GM21423 (cell line): ENCODE measurements around the gene MAN2A2.
A peak's percentile ranks its signal among the peaks of the same experiment; 100 is the strongest.

Experiments
- ATAC-seq: cut with Tn5 transposase; IDR thresholded peaks from one replicate; pipeline ENCODE4 v1.9.1; 2021; ENCODE audit warnings: mild to moderate bottlenecking, moderate library complexity; ENCODE audit not compliant: unreplicated experiment

Gene MAN2A2

DNA sequence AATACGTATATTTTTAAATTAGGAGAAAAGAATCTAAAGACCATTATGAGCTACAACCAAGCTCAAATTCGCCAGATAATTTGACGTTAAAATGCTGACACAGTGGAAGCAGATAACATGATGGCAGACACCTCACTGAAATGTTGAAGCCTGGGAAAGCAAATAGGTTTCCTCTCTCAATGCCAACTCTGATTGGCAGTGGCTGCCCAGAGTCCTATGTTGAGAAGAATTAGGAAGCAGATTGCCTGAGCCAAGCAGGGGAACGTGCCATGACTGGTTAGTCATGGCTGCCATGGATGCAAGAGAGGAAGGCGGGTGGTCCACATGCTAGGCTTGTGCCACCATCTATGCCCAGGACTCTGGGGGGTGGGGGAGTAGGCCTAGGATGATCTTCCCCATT lies 35.2 kb downstream of the MAN2A2 start:
- ATAC-seq = no peak

DNA sequence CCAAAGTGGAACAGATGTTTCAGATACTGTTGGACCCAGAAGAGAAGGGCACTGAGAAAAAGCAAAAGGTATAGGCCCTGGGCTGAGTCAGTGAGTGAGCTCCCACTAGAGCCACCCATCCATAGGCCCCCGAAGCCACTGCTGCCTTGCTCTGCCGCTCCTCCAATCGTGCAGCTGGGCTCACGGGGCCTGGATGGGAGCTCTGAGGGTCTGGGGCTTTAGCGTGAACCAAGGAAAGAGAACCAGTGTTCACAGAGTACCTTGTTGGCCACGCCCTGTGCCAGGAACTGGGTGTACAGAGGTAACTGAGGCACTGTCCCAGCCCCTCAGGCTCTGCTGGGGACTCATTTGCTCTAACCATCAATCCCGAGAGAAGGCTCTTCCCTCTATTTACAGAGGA lies 36.7 kb downstream of the MAN2A2 start:
- no peak for ATAC-seq

DNA sequence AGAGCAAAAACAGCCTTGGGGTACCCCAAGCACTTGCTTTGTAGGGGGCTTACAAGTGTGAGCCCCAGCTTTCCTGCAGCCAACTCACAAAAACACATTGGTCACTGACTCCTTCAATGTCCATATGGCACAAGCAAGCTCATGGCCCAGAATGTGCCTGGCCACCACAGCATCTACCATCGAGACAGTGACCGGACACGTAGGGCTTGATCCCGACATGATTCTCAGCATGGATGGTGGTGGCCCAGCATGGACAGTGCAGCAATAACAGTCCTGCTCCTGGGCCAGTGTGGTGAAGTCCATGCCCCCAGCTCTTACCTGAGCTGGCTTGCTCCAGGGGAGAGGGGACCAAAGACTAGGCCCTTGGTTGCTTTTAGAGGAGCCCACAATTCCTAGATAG lies 37.9 kb downstream of the MAN2A2 start:
- no peak for ATAC-seq

DNA sequence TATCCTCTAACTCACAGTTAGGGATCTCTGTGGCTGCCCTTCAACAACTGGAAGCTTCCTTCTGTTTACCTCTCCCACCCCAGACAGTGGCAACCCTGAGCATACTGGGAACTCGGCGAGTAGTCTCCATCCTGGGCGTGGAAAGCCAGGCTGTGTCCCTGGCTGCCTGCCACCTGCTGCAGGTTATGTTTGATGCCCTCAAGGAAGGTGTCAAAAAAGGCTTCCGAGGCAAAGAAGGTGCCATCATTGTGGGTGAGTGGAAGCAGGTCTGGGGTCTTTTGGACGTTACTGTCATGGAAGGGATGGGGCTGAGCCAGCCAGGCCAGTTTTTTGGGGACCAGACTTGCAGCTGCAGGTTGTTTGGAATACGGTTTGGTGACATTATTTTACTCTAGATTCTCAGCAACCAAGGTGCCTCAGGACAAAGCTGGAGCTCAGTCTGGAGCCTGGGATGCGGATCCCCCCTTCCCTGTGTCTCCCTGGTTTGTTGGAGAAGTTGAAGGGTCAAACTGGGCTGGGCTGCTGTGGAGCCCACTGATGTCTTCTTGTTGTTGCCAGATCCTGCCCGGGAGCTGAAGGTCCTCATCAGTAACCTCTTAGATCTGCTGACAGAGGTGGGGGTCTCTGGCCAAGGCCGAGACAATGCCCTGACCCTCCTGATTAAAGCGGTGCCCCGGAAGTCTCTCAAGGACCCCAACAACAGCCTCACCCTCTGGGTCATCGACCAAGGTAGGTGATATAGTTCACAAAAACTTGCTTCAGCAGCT lies 39.4 kb downstream of the MAN2A2 start:
- no peak for ATAC-seq

DNA sequence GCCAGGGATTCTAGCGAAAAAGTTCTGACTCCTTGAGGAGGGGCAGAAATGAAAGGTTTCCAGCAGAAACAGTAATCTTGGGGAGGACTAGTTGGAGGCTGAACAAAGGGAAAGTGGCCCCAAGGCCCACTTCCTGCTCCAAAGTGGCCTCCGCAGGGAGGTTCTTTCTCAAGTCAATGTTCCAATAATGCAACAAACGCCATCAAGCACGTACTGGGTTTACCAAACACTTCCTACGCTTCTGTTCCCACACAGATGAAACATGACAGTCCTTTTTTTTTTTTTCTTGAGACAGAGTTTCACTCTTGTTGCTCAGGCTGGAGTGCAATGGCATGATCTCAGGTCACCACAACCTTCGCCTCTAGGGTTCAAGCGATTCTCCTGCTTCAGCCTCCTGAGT lies 42.0 kb downstream of the MAN2A2 start:
- no peak for ATAC-seq

DNA sequence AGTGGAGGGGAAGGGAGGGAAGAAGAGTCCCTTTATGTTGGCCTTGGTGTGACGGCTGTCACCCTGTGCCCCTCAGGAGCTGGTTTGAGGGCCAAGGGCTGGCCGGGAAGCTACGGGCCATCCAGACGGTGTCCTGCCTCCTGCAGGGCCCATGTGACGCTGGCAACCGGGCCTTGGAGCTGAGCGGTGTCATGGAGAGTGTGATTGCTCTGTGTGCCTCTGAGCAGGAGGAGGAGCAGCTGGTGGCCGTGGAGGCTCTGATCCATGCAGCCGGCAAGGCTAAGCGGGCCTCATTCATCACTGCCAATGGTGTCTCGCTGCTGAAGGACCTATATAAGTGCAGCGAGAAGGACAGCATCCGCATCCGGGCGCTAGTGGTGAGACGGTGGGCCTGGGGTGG lies 43.4 kb downstream of the MAN2A2 start:
- no peak for ATAC-seq

DNA sequence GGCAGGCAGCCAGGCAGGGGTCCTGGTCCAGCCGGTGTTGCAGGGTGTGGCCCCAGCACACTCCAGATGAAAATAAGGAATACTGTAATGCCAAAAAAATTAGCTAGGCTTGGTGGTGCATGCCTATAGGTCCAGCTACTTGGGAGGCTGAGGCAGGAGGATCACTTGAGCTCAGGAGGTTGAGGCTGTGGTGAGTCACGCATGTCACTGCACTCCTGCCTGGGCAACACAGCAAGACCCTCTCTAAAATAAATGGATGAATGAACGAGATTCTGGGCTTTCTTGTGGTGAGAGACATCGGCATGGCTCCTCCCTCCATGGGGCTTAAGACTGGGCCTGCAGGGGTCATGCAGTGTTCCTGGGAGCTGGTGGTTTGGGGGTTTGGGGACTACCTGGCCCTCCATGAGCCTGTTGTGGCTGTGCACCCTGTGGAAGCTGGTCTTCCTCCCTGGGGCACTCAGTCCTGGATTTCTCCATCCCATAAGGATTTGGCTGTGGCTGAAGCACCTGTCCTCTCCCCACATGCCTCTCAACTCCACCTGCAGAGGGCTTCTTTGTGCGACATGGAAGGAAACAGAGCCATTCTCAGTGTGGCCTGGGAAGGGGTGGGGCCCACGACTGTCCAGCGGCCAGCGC lies 44.0 kb downstream of the MAN2A2 start:
- ATAC-seq = no peak

DNA sequence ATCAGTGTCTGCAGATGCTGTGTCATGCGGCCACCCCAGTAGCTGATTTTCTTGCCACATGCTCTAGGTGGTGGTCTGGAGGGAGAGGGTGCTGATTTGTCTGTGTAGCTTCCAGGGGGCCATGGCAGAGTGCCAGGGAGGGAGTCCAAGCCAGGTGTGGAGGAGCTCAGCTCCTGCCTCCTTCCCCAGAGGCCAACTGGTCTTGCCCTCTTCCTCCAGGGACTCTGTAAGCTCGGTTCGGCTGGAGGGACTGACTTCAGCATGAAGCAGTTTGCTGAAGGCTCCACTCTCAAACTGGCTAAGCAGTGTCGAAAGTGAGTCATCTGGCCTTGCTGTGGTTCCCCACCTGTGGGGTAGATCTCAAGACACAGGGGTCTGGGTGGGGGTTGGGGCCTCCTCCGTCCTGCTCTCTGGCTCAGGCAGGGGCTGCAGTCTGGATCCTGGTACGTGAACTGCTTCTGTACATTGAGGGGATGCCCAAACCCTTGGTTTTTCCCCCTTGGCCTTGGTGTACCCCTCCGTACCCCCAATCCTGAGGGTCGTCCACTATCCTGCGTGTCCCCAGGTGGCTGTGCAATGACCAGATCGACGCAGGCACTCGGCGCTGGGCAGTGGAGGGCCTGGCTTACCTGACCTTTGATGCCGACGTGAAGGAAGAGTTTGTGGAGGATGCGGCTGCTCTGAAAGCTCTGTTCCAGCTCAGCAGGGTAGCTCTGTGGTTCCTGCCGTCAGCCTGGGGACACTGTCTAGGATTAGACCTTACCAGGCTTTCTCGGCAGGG lies 44.7 kb downstream of the MAN2A2 start:
- no peak for ATAC-seq

DNA sequence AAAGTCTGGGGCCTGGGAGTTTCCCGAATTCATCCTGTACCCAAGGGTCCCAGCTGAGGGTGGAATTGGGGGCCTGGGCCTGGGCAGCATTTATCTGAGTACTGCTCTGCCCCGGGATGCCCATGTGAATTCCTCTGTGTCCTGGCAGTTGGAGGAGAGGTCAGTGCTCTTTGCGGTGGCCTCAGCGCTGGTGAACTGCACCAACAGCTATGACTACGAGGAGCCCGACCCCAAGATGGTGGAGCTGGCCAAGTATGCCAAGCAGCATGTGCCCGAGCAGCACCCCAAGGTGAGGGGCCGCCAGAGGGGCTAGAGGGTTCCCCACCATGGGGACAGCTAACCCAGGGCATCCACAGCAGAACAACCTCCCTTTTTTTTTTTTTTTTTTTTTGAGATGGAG lies 45.4 kb downstream of the MAN2A2 start:
- no peak for ATAC-seq

DNA sequence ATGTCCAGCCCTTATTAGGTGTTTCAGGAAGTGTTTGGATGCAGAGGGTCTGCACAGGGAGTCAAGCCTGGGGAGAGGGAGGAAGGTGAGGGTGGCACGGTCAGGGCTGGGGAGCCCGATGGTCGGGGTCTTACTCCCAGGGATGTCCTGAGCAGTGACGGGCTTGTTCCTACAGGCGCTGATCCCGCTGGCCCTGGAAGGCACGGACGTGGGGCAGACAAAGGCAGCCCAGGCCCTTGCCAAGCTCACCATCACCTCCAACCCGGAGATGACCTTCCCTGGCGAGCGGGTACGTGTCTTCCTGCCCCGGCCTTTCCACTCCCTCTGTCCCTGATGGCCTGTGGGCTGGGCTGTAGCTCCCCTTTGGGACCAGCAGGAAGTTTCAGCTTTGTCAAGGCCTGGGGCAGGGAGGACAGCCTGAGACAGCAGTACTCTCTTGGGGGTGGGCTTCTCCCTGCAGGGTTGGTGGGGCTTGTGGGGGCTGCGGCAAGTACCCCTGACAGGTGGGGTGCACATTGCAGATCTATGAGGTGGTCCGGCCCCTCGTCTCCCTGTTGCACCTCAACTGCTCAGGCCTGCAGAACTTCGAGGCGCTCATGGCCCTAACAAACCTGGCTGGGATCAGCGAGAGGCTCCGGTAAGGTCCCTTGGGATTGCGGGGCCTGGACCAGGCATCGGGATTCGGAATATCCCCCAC lies 47.0 kb downstream of the MAN2A2 start:
- ATAC-seq = no peak

DNA sequence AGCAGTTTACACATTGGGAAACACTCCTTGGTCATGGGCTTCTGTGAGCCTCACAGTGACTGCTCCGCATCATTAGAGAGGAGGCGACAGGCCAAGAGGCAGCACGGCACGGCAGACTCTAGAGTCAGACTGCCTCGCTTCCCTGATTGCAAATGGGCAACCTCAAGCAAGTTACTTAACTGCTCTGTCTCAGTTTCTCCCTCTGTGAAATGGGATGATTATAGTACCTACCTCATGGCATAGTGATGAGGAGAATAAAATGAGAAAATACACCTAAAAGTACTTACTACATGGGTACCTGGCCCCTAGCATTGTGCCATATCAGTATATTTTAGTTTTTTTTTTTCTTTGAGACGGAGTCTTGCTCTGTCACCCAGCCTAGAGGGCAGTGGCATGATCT lies 47.6 kb downstream of the MAN2A2 start:
- no peak for ATAC-seq

DNA sequence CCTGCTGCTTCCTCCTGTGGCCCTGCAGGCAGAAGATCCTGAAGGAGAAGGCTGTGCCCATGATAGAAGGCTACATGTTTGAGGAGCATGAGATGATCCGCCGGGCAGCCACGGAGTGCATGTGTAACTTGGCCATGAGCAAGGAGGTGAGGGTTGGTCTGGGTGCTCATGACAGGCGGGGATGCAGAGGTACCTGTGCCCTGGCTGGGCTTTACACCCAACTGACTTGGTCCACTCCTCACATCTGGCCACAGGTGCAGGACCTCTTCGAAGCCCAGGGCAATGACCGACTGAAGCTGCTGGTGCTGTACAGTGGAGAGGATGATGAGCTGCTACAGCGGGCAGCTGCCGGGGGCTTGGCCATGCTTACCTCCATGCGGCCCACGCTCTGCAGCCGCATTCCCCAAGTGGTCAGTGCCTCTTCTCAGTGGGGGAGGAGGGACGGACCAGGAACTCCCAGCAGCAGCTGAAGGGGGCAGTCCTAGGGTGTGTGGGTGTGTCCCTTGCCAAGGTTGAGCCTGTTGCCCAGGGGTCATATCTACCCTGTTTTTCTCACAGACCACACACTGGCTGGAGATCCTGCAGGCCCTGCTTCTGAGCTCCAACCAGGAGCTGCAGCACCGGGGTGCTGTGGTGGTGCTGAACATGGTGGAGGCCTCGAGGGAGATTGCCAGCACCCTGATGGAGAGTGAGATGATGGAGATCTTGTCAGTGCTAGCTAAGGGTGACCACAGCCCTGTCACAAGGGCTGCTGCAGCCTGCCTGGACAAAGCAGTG lies 50.0 kb downstream of the MAN2A2 start:
- ATAC-seq = no peak

DNA sequence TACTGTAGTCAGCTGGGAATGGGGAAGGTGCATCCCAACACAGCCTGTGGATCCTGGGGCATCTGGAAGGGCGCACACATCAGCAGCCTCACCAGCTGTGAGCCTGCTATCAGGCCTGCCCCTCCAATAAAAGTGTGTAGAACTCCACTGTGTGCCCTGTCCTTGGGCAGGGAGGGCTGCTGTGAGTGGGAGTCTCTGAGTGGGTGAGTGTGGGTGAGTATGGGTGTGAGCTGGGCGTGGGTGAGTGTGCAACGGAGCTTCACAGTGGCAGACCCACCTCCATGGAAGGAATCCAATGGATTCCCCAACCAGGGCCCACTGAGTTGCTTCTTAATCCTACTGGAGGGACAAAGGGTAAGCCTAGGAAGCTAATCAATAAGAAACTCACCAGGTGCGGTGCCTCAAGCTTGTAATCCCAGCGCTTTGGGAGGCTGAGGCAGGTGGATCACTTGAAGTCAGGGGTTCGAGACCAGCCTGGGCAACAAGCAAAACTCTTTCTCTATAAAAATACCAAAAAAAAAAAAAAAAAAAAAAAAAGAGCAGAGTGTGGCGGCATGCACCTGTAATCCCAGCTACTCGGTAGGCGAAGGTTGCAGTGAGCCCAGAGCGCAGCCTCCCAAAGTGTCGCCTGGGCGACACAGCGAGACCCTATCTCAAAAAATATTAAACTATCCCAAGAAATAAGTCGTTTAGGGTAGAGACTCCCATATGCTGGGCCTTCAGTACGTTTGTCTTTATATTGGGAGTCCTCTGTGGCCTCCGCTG lies 51.0 kb downstream of the MAN2A2 start:
- no peak for ATAC-seq

DNA sequence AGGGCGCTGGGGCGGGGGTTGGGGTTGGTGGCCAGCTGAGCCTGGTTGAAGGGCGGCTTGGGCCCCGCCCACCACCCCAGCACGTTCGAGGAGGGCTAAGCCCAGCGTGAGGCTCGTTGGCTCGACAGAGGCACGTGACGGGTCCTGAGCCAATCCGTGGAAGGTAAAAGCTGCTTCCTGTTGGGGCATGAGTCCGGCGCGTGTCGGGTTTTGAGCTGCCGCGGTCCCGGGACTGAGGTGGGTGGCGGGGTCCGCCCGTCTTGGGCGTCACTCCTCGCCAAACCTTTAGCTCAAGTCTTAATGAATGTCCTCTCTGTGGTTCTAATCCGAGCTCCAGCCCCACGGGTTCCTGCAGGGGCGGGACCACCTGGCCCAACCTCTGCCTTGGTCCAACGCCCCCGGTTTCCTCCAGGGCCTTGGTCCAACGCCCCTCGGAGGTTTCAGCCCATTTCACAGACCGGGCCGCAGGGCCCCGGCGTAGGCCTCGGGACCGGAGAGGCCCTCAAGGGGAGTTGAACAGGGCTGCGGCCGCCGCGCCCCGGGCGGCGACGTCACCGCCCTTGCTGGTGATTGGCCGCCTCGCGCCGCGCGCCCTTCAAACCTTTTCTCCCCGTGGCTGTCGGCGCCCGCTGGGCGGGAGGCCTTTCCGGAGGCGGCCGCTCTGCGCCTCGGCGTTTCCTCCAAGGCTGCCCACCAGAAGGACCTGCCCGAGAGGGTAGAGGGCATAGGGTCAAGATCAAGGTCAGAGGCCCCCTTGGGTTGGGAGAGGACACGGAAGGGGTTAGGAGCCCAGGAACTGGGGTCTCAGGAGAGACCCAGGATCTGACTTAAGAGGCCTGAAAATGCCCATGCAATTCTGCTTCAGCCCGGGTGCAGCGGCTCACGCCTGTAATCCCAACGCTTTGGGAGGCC lies 51.9 kb downstream of the MAN2A2 start, which contains the start of gene RCCD1:
Gene RCCD1 (plus strand): TSS at position 173 of the 912 bp plus-strand sequence. CDS start 1,851 bp downstream, outside the sequence.
- peak; percentile 94 for ATAC-seq

DNA sequence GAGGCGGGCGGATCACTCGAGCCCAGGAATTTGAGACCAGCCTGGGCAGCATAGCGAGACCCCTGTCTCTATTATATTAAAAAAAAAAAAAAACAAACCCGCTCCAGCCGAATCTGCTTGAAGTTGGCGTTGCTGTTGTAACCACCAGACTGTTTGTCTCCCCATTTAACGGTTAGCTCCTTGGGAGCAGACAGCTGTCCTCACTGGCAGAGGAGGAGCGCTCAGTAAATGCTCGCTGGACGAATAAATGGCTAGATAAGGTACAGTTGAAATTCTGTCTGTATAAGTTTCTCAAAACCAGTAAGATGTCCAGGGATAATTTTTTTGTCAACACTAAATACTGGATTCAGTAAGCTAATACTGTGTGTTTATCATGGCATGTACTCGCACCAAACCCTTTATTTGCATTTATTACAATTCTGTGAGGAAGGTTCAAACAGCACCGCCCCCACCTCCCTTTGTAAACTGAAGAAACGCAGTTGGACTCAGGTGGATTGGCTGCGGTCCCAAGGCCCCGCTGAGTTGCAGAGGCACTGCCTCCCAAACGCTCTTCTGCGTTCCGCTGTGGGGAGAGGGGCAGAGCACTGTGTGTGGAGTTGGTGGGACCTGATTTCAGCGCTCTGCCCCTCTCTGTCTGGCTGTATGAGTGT lies 52.6 kb downstream of the MAN2A2 start:
- no peak for ATAC-seq

DNA sequence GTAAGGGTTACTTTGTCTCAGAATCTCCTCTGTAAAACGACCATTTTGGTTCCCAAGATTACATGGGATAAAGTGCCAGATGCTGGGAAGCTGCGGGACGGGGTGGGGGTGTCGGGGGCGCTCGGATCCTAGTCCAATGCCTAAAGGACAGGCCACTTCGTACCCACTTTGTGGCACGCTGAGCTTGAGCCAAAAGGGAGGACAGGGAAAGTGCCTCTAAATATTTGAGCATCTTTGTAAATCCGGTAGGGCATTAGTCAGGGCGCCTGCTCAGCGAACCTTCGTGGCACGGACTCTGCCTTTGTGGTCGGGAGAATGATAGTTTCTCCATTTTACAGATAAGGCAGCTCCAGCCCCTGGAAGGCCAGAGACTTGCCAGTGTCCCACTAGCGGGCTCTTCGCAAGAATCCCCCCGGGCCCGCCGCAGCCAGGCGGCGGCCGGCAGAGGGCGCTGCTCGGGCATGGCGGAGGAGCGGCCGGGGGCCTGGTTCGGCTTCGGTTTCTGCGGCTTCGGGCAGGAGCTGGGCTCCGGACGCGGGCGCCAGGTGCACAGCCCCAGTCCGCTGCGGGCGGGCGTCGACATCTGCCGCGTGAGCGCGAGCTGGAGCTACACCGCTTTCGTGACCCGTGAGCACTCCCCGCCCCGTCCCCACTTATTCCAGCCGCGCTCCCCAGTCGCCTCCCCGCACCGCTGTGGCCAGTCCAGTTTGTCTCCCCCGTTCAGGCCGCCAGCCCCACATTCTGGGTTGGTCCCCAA lies 53.4 kb downstream of the MAN2A2 start:
- no peak for ATAC-seq

DNA sequence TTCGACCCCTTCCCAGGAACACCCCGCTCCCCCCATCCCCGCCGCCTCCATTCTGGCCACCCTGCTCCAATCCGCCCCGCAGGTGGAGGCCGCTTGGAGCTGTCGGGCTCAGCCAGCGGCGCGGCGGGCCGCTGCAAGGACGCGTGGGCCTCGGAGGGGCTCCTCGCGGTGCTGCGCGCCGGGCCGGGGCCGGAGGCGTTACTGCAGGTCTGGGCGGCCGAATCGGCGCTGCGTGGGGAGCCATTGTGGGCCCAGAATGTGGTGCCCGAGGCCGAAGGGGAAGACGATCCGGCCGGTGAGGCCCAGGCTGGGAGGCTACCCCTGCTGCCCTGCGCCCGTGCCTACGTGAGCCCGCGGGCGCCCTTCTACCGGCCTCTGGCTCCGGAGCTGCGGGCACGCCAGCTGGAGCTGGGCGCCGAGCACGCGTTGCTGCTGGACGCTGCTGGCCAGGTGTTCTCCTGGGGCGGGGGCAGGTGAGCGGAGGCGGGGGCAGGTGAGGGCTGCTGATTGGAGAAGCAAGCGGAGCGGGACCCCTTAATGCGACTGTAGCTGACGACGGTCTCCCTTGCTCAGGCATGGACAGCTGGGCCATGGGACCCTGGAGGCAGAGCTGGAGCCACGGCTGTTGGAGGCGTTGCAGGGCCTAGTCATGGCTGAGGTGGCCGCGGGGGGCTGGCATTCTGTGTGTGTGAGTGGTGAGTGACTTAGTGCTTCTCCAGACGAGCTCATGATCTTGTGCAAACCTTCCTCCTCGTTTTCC lies 54.1 kb downstream of the MAN2A2 start:
- no peak for ATAC-seq
